GM12875 (cell line): ENCODE results near the gene TRABD2B.

Experiments used
- H3K4me3 ChIP-seq: one replicate; pipeline ENCODE4 v1.5.1; 2011; ENCODE audit warnings: low read depth, low read length, control low read depth
- CTCF ChIP-seq: IDR thresholded peaks from 2 replicates; pipeline ENCODE4 v1.5.1; 2011; ENCODE audit warnings: low read depth, mild to moderate bottlenecking, control low read depth, inconsistent platforms, low read length, moderate library complexity, borderline replicate concordance; ENCODE audit not compliant: insufficient read depth

TRABD2B gene

DNA sequence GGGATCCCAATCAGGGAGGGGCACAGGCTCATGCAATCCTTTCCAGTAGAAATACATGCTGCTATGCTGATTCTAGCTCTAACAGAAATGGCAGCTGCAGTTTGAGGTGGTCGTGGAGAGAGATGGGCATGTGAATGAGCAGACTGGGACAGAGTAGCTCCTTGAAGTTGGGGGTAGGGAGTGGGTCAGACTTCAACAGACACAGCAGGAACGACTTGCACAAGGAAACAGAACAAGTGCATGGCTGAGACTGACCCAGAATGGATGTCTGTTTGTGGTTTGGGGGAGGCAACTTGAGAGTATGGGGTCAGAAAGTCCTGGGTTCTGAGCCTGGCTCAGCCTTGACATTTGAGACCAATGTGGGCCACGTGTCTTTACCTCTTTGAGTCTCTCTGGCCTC lies 25.1 kb upstream of the TRABD2B start:
- no peak for TF ChIP-seq CTCF
- no peak overlapping the region for H3K4me3 ChIP-seq

DNA sequence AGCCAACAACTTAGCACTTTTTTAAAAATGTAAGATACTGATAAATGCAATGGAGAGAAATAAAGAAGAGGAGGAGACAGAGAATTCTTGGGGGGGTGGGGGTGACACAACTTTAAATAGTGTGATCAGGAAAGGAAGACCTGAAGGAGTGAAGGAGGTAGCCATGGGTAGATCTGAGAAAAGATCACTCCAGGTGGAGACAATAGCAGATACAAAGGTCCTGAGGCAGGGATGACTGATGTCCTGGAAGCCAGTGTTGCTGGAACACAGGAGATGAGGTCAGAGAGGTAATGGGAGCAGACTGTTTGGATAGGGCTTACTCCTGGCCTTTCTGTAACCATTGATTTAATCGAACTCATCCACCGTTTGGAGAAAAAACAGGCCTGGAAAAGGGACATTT lies 24.6 kb upstream of the TRABD2B start:
- H3K4me3 ChIP-seq, result no peak overlapping the region
- TF ChIP-seq CTCF, result no peak

GRCh38 chr1:48019714-48020315 lies 22.6 kb upstream of the TRABD2B start:
- no peak overlapping the region for H3K4me3 ChIP-seq
- no peak for TF ChIP-seq CTCF

DNA sequence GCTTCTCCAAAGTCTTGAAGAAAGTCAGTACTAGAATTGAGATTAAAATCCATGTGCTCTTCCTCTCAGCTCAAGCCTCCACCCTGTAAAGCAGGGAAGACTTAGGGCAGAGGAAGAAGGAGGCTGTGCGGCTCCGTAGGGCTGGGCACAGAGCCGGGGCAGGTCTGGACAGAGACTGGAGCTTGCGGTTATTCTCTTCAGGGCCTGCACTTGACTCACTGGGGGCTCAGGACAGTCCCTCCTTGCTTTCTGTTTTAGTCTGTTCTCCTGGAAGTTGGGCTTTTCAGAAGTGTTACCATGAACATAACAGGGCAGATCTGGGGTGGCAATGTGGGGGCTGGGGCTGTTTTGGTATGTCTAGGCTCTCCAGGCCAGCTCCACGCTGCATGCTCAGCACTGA lies 21.6 kb upstream of the TRABD2B start:
- no peak overlapping the region for H3K4me3 ChIP-seq
- no peak for TF ChIP-seq CTCF

GRCh38 chr1:48017716-48018115 lies 20.5 kb upstream of the TRABD2B start:
- H3K4me3 ChIP-seq, result no peak overlapping the region
- TF ChIP-seq CTCF, result no peak

DNA sequence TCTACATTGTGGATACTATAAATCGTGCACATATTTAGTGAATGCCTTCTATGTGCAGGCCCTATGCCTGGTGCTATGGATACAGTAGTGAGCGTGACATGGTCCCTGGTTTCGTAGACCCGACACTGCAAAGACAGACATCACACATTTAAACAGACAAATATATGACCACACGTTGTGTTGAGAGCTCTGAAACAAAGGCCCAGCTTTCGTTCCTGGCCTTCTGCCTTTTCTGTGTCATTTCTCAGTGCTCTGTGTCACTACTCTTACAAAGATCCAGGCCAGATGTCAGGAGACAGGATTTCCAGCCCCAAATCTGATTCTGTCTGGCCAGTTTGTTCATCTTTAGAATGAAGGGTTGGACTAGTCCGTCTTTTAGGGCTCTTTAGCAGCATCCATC lies 19.3 kb upstream of the TRABD2B start:
- no peak for TF ChIP-seq CTCF
- no peak overlapping the region for H3K4me3 ChIP-seq

DNA sequence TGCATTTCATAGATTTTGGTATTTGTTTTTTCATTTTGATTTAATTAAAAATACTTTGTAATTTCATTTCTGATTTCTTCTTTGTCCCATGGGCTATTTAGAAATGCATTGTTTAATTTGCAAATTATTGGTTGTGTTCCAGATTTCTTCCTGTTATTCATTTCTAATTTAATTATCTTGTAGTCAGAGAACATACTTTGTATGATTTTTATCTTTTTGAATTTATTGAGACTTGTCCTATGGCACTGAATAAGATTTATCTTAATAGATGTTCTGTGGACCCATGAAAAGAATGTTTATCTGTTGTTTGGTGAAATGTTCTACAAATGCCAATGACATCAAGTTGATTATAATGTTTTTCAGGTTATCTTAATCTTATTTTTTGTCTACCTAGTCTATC lies 16.1 kb upstream of the TRABD2B start:
- H3K4me3 ChIP-seq, result no peak overlapping the region
- no peak for TF ChIP-seq CTCF
